GM12801 (cell line): Measurements from ENCODE around the gene TRIM34.

Experiments used
- CTCF ChIP-seq: IDR thresholded peaks from one replicate; pipeline ENCODE4 v1.5.1; 2011; ENCODE audit warnings: control low read depth; ENCODE audit not compliant: insufficient read length; ENCODE audit errors: extremely low read depth

The TRIM34 gene

GRCh38 chr11:5658318-5658717, 33.5 kb downstream of the TRIM34 start:
- no peak for TF ChIP-seq CTCF

DNA sequence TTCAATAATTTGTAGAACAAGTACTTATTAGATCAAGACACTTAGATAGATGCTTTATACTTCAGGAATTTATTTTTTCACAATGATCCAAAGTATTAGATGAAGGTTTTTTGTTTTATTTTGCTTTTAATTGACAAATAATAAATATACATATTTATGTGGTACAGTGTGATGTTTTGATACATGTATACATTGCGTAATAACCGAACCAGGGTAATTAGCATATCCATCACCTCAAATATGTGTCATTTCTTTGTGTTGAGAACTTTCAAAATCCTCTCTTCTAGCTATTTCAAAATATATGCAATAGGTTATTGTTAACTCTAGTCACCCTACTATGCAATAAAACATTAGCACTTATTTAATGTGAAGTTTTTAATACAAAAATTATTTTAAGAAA, 38.7 kb downstream of the TRIM34 start:
- no peak for TF ChIP-seq CTCF

GRCh38 chr11:5665051-5665570, 40.3 kb downstream of the TRIM34 start:
- TF ChIP-seq CTCF: no peak

- no peak for TF ChIP-seq CTCF
Observed at GRCh38 chr11:5665746-5666401, 41.1 kb downstream of the TRIM34 start.

DNA sequence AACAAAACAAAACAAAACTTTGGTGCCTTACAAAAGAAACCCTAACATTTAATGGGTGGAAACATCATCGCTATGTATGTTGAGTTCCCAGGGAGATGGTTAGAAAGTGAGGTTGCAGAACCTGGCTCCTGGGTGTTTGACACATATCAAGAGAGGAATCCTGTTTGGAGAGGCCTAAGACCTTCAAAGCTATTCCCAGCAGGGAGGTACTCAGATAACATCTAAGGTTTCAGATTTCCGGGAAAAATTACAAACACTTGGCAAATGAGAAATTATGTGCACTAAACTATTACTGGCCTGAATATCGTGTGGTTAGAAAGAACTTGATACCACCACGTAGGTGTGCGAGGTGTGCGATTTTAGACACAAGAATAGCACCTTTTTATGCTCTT, 41.6 kb downstream of the TRIM34 start:
- no peak for TF ChIP-seq CTCF

DNA sequence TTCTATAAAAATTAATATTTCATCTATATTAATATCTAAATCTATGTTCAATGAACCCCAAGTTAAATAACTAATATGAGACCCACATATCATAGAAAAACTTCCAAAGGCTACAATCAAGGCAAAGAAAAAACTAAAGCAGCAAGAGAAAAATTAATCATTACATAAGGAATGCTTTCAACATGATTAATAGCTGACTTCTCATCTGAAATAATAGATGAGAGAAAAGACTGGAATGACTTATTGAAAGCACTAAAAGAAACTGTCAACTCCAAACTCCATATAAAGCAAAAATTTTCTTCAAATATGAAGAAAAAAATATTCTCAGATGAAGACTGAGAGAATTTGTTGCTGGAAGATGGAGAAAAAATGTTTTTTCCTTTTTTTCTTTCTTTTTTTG, 47.0 kb downstream of the TRIM34 start:
- TF ChIP-seq CTCF: no peak

DNA sequence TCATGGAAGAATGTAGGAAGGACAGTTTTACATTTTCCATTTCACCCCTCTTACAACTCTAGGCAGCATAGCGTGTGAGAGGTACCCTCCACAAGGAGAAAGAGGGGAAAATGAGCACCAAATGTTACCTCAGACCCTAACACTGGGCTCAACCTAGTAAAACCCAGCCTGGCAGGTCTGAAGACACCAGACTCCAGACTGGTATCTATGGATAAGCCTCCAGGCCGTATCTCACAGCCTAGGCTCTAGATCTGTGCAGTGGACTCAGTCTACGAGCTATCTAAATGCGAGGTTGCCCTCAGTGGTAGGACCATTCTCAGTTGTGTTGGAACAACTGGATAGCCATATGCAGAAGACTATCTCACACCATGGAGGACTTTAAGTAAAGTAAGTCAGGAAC, 49.6 kb downstream of the TRIM34 start:
- TF ChIP-seq CTCF: no peak
